Liver (tissue), 3 donors: ENCODE measurements around the gene YEATS2.

ENCODE experiments used
- CTCF ChIP-seq: fragments of 150-350 bp; IDR thresholded peaks from 2 replicates; pipeline ENCODE4 v1.5.1; 2017; ENCODE audit warnings: improper control_type of control experiment, low read depth, low read length; ENCODE audit not compliant: missing input control
- TAF1 ChIP-seq: conservative IDR thresholded peaks from 2 replicates; pipeline ENCODE4 v1.6.1; 2016; ENCODE audit warnings: antibody characterized with exemption, mild to moderate bottlenecking
- donor health status: healthy.
- donor health status: healthy.

GRCh38 chr3:183844606-183845005 lies 147.0 kb downstream of the YEATS2 start:
- no peak for TF ChIP-seq CTCF
- TF ChIP-seq TAF1 = no peak
